Esophagus muscularis mucosa (tissue), 3 donors: ENCODE results near the gene GEN1.

Experiments
- POLR2A ChIP-seq: fragments of 450-650 bp; IDR thresholded peaks from one replicate; pipeline ENCODE4 v1.6.1; 2017; ENCODE audit warnings: antibody characterized with exemption, moderate library complexity, mild to moderate bottlenecking, low read depth
- POLR2AphosphoS5 ChIP-seq, 2 donors: sonication (generic); formaldehyde crosslinking; IDR thresholded peaks; one replicate each; pipeline ENCODE4 v1.6.1; 2017; ENCODE audit warnings: antibody characterized with exemption in 2 of 2
- TF ChIP-seq, protein P1 (sequence below), 3 experiments: fragments of 200-600 bp in 2 of 3; fragments of 450-650 bp in 1 of 3; sonication (generic) in 2 of 3; IDR thresholded peaks; one replicate each; pipeline ENCODE4 v1.5.1; 2017 to 2019; ENCODE audit warnings: antibody characterized with exemption in 3 of 3, mild to moderate bottlenecking in 2 of 3, moderate library complexity in 1 of 3

DNA sequence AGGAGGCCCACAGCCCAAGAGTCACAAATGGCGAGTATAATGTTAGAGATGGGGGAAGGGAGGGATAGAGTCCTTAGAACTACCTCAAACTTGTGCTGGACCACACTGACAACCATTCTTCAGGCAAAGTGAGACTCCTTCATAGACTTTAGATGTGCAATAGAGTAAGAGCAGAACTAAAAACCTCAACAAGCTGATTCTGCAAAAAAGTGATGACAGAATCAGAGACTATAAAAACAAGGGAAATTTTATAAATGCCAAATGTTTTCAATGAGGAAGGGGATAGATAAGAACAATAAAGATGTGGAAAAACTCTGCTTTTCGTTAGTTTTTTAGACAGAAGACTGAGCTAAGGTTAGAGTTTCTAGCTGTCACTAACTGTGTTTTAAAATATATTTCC, 18.1 kb upstream of the GEN1 start:
- TF ChIP-seq POLR2A (no peak), POLR2AphosphoS5 (IDR thresholded peaks at IDR 0.05) (no peak)
- TF ChIP-seq, protein P1, sequence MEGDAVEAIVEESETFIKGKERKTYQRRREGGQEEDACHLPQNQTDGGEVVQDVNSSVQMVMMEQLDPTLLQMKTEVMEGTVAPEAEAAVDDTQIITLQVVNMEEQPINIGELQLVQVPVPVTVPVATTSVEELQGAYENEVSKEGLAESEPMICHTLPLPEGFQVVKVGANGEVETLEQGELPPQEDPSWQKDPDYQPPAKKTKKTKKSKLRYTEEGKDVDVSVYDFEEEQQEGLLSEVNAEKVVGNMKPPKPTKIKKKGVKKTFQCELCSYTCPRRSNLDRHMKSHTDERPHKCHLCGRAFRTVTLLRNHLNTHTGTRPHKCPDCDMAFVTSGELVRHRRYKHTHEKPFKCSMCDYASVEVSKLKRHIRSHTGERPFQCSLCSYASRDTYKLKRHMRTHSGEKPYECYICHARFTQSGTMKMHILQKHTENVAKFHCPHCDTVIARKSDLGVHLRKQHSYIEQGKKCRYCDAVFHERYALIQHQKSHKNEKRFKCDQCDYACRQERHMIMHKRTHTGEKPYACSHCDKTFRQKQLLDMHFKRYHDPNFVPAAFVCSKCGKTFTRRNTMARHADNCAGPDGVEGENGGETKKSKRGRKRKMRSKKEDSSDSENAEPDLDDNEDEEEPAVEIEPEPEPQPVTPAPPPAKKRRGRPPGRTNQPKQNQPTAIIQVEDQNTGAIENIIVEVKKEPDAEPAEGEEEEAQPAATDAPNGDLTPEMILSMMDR (IDR thresholded peaks at IDR 0.05) = no peak
